Tibial artery (tissue), 4 donors: ENCODE results near the gene CACFD1.
A peak's percentile ranks its signal among the peaks of the same experiment; 100 is the strongest.

Experiments
- DNase-seq, 2 donors: peaks; one replicate each; pipeline ENCODE4 v3.0.0-alpha.2; 2019
- H3K27ac ChIP-seq, 2 donors: fragments of 200-600 bp; sonication (generic) in 1 of 2; 1 replicate in 1 of 2; 2 replicates in 1 of 2; pipeline ENCODE4 v1.5.1; 2018 to 2019; ENCODE audit warnings: mild to moderate bottlenecking in 1 of 2
- H3K27me3 ChIP-seq, 2 donors: fragments of 200-600 bp; sonication (generic) in 1 of 2; one replicate each; pipeline versions ENCODE4 v1.5.1 to v1.6.0; 2016 to 2019
- H3K36me3 ChIP-seq, 3 donors: fragments of 200-600 bp; sonication (generic) in 2 of 3; one replicate each; pipeline ENCODE4 v1.5.1; 2016 to 2019; ENCODE audit warnings: mild to moderate bottlenecking in 2 of 3
- H3K4me1 ChIP-seq, 4 donors: fragments of 200-600 bp; sonication (generic) in 2 of 4; 1 replicate in 3 of 4; 2 replicates in 1 of 4; pipeline ENCODE4 v1.5.1; 2016 to 2019
- H3K4me3 ChIP-seq, 2 donors: fragments of 200-600 bp; sonication (generic) in 1 of 2; 1 replicate in 1 of 2; 2 replicates in 1 of 2; pipeline ENCODE4 v1.5.1; 2018 to 2019; ENCODE audit warnings: mild to moderate bottlenecking in 2 of 2
- H3K9me3 ChIP-seq, 3 donors: fragments of 200-600 bp; sonication (generic) in 1 of 3; one replicate each; pipeline ENCODE4 v1.5.1; 2016 to 2019
- intact Hi-C: fragments of 100-400 bp; cut with DNase I; formaldehyde crosslinking; loops from one replicate; pipeline ENCODE4 v1.15.0; 2023; ENCODE audit warnings: low total_unique reads
- TF ChIP-seq, protein P1 (sequence below), 2 experiments: fragments of 200-600 bp in 1 of 2; fragments of 450-650 bp in 1 of 2; IDR thresholded peaks; one replicate each; pipeline ENCODE4 v1.5.1; 2017 to 2019; ENCODE audit warnings: antibody characterized with exemption in 2 of 2, mild to moderate bottlenecking in 1 of 2, moderate library complexity in 1 of 2

CACFD1 gene

DNA sequence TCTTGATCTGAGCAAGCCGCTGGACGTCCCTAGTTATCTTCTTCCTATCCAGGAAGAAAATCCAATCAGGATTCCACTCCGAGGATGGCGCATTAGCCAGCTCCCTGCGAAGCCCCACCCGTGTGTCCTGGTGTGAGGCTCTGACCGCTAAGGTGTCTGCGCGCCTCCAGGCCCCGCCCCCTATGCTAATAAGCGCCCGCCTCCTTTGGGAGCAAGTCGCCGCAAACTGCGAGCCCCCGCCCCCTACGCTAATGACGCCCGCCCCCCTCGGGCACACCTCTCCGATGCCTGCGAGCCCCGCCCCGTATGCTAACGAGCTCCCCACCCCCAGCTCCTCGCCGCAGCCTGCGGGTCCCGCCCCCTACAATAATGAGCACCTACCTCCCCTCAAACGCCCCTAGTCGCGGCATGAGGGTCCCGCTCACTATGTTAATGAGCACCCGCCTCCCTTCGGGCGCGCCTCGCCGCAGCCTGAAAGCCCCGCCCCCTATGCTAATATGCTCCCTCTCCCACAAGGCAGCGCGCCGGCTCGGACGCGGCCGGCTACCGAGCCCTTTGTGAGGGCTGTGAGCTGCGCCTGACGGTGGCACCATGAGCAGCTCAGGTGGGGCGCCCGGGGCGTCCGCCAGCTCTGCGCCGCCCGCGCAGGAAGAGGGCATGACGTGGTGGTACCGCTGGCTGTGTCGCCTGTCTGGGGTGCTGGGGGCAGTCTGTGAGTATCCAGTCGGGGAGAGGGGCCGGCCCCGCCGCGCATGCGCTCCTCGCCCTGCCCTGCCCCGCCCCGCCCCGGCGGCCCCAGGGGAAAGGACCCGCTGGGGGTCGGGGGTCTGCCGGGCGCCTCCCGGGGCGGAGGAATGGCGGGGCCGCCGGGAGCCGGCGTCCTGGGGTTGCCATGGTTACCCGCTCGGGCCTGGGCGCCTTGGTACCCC, at the start of gene CACFD1:
Gene CACFD1 (plus strand): TSS at position 503 of the 929 bp plus-strand sequence. CDS start 89 bp downstream, at position 592.
- DNase-seq = peak; percentile 96 to 98
- peak within 1 kb of the TSS; percentile 63 to 73 for H3K4me3 ChIP-seq
- H3K27ac ChIP-seq = peak within 1 kb of the TSS; percentile 86 to 96
- intact Hi-C loops = loop anchor here (2.0 kb wide), 1 partner anchor 43 kb away; no protein-coding TSS in a partner anchor
- no peaks in the 10 kb centered on the region for H3K27me3 ChIP-seq
- TF ChIP-seq, protein P1, sequence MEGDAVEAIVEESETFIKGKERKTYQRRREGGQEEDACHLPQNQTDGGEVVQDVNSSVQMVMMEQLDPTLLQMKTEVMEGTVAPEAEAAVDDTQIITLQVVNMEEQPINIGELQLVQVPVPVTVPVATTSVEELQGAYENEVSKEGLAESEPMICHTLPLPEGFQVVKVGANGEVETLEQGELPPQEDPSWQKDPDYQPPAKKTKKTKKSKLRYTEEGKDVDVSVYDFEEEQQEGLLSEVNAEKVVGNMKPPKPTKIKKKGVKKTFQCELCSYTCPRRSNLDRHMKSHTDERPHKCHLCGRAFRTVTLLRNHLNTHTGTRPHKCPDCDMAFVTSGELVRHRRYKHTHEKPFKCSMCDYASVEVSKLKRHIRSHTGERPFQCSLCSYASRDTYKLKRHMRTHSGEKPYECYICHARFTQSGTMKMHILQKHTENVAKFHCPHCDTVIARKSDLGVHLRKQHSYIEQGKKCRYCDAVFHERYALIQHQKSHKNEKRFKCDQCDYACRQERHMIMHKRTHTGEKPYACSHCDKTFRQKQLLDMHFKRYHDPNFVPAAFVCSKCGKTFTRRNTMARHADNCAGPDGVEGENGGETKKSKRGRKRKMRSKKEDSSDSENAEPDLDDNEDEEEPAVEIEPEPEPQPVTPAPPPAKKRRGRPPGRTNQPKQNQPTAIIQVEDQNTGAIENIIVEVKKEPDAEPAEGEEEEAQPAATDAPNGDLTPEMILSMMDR (IDR thresholded peaks at IDR 0.05) = no peak
- no peaks in the 10 kb centered on the region for H3K9me3 ChIP-seq
- peaks cover 0 to 17% (median 1%) of the 10 kb centered on the region in 3 donors for H3K36me3 ChIP-seq
- H3K4me1 ChIP-seq = peaks cover 0 to 24% (median 12%) of the 10 kb centered on the region in 4 donors

DNA sequence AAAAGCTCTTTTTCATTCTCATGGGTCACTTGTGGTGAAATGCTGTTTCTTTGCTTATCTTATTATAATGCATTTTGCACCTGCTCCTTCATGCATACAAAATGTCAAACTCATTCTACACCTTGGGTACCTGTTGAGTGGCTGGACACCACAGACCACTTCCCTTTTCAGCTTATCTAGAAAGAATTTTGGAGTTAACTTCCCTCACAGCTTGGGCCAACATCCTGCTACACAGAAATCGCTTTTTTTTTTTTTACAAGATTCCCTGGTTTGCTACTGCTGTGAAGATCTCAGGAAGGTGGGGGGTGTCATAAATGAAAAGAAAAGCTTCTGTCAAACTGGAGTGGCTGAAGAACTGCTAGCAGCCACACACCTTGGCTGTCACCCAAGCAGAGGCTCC, 44.6 kb upstream of the CACFD1 start:
- DNase-seq = no peak
- peaks cover 0 to 26% (median 22%) of the 10 kb centered on the region in 4 donors for H3K4me1 ChIP-seq
- H3K27me3 ChIP-seq = no peaks in the 10 kb centered on the region
- H3K27ac ChIP-seq = no peak overlapping the region
- no peaks in the 10 kb centered on the region for H3K9me3 ChIP-seq
- H3K36me3 ChIP-seq = peaks cover 32 to 51% (median 47%) of the 10 kb centered on the region in 3 donors
- no peak overlapping the region for H3K4me3 ChIP-seq
- TF ChIP-seq, protein P1 (IDR thresholded peaks at IDR 0.05) = no peak
- intact Hi-C loops = loop anchor here (5.0 kb wide), 1 partner anchor 38 kb away; the partner anchor contains the start of genes STKLD1 and SURF4

DNA sequence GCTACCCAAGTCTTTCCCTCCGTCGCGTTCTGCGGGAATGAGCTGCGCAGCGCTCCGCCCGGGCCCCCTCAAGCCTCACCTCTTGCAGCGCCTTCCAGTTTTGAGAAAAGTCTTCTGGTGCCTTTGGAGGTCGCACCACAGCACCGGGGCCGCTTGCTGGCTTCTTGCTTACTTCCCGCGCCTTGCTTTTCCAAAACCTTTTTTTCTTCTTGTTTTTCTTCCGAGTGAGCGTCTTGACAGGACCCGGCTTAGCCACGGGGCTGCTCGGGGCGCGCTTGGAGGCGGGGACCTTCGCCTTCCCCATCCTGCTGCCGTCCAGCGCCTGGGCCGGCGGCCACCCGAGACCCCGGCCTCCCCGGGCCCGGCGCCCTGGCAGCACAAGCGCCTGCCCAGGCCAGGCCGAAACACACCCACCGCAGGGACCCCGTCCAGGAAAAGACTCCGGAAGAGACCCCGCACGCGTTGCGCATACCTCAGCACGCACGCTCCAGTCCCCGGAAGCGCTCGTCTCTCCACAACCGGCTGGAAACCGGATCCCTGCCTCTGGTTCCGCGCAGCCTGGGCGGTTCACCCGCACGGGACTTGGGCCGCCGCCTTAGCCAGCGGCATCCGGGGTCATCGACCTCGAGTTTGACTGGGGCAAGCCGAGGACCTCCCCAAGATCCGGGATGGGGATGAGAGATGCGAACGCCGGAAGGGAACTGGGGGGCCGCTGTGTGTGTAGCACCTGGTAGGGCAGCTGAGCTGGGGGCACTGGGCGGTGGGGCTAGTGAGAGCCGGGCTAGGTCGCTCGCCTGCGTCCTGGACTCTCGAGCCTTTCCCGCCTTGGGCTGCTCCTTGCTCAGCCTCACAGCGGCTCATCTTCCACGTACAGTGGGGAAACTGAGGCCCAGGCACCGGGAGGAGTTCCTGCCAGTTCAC, 42.0 kb upstream of the CACFD1 start, which contains the start of gene REXO4:
Gene REXO4 (minus strand): TSS at position 470 of the 921 bp plus-strand sequence. CDS start 166 bp downstream, at position 304.
- Histone ChIP-seq H3K27me3 (no peaks in the 10 kb centered on the region), H3K36me3 (peaks cover 9 to 25% (median 24%) of the 10 kb centered on the region in 3 donors), H3K9me3 (no peaks in the 10 kb centered on the region), H3K4me3 (peak within 1 kb of the TSS; percentile 75 to 92), H3K4me1 (peaks cover 0 to 26% (median 22%) of the 10 kb centered on the region in 4 donors), H3K27ac (peak within 1 kb of the TSS; percentile 85 to 86)
- TF ChIP-seq, protein P1 (IDR thresholded peaks at IDR 0.05) = no peak
- intact Hi-C loops = loop anchor here (2.0 to 5.0 kb wide), 2 partner anchors 40 to 41 kb away; partner anchors contain the start of genes CACFD1, STKLD1 and SURF4
- peak; percentile 76 to 87 for DNase-seq

DNA sequence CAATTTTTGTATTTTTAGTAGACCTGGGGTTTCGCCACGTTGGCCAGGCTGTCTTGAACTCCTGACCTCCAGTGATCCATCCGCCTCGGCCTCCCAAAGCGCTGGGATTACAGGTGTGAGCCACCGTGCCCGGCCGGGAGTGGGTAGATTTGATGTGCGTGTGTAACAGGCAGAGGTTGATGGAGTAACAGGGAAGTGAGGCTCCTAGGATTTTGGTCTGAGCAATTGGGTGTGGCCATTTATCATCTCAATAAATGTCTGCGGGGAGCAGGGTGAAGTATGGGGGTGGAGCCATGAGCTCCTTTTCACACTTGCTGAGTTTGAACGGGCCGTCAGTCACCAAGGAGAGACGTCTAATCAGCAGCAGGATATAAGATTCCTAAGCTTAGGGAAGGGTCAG, 40.8 kb upstream of the CACFD1 start:
- peaks cover 4 to 14% (median 13%) of the 10 kb centered on the region in 3 donors for H3K36me3 ChIP-seq

More for the DNA sequence above, 40.8 kb upstream of the CACFD1 start:
- TF ChIP-seq, protein P1 (IDR thresholded peaks at IDR 0.05) = no peak
- Histone ChIP-seq H3K27me3 (peaks cover 0 to 5% of the 10 kb centered on the region in 2 donors), H3K4me3 (no peak overlapping the region), H3K9me3 (no peaks in the 10 kb centered on the region), H3K4me1 (peaks cover 0 to 26% (median 22%) of the 10 kb centered on the region in 4 donors), H3K27ac (no peak overlapping the region)
- DNase-seq = no peak
- intact Hi-C loops = loop anchor here (5.0 kb wide), 1 partner anchor 42 kb away; the partner anchor contains the start of genes STKLD1 and SURF4
